ENCODE data around the gene ST3GAL4. TPM values are rescaled to one million over a fixed set of nuclear protein-coding genes. Genes with fewer than 3 reads are reported as not detected.

The ST3GAL4 gene
- polyA plus RNA-seq, 1 donor (not counting 4 experiments of a cell fraction or from before 2014, with no cell fraction given) = 24.6 TPM

DNA sequence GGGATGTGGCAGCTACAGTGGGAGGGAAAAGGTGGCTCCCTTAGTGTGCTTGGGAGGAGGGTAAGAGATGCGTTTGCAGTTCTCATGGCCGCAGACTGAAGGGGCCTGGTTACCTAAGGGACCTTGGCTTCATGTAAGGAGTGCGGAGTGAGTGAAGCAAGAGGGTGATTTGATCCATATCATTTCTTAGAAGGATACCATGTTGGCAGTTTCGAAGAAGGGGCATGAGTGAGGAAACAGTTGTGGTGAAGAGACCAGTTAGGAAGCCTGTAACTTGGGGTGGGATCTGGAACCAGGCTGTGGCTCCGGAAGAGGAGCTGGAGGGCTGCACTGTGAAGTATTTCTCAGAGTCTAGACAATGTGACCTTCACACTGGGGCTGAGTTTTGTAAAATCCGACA lies 45.0 kb downstream of the ST3GAL4 start:
- FAIRE-seq (no peak), DNase-seq (ENCODE audit: low read depth, low spot score) (no peak)
- Histone ChIP-seq H3K27me3 (ENCODE audit: control insufficient read depth, extremely low read depth, insufficient read depth, low read length) (no peaks in the 10 kb centered on the region), H3K4me3 (ENCODE audit: control insufficient read depth in 2 of 3, extremely low read depth in 1 of 3, insufficient read depth in 2 of 3, low read depth in 1 of 3, low read length in 3 of 3) (no peak overlapping the region), H3K4me2 (ENCODE audit: control insufficient read depth, extremely low read depth, insufficient read depth, low read depth, low read length) (no peak overlapping the region), H3K9ac (ENCODE audit: control insufficient read depth, extremely low read depth, insufficient read depth, low read length) (no peak overlapping the region), H4K20me1 (ENCODE audit: control insufficient read depth, extremely low read depth, insufficient read depth, low read length) (no peaks in the 10 kb centered on the region), H3K9me3 (ENCODE audit: control insufficient read depth, low read depth, low read length) (no peaks in the 10 kb centered on the region), H3K9me1 (ENCODE audit: control insufficient read depth, extremely low read depth, insufficient read depth, low read length) (peaks cover 9% of the 10 kb centered on the region), H3K79me2 (ENCODE audit: control insufficient read depth, insufficient read depth, low read length) (peaks cover 3% of the 10 kb centered on the region), H3K4me1 (ENCODE audit: control insufficient read depth, extremely low read depth, insufficient read depth, low read length) (peaks cover 30% of the 10 kb centered on the region), H3K27ac (ENCODE audit: control insufficient read depth, insufficient read depth, low read length) (no peak overlapping the region), H2AFZ (ENCODE audit: control insufficient read depth, low read length) (no peak overlapping the region), H3K36me3 (ENCODE audit: control insufficient read depth in 2 of 2, extremely low read depth in 1 of 2, insufficient read depth in 2 of 2, low read length in 2 of 2) (no peaks in the 10 kb centered on the region)
- TF ChIP-seq, protein P1, sequence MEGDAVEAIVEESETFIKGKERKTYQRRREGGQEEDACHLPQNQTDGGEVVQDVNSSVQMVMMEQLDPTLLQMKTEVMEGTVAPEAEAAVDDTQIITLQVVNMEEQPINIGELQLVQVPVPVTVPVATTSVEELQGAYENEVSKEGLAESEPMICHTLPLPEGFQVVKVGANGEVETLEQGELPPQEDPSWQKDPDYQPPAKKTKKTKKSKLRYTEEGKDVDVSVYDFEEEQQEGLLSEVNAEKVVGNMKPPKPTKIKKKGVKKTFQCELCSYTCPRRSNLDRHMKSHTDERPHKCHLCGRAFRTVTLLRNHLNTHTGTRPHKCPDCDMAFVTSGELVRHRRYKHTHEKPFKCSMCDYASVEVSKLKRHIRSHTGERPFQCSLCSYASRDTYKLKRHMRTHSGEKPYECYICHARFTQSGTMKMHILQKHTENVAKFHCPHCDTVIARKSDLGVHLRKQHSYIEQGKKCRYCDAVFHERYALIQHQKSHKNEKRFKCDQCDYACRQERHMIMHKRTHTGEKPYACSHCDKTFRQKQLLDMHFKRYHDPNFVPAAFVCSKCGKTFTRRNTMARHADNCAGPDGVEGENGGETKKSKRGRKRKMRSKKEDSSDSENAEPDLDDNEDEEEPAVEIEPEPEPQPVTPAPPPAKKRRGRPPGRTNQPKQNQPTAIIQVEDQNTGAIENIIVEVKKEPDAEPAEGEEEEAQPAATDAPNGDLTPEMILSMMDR (optimal IDR thresholded peaks at IDR 0.05 in 1 of 3, IDR thresholded peaks at IDR 0.05 in 1 of 3, conservative IDR thresholded peaks at IDR 0.05 in 1 of 3; ENCODE audit: extremely low read depth in 1 of 3, insufficient read depth in 2 of 3, low read length in 3 of 3) = no peak
- no peak for TF ChIP-seq EZH2 (IDR thresholded peaks at IDR 0.05; ENCODE audit: low read length)
- dilution Hi-C loops (cut with MboI; ENCODE audit: extremely low pct_ligation_motif_present, low sequenced_read_pairs) = no loop called here

DNA sequence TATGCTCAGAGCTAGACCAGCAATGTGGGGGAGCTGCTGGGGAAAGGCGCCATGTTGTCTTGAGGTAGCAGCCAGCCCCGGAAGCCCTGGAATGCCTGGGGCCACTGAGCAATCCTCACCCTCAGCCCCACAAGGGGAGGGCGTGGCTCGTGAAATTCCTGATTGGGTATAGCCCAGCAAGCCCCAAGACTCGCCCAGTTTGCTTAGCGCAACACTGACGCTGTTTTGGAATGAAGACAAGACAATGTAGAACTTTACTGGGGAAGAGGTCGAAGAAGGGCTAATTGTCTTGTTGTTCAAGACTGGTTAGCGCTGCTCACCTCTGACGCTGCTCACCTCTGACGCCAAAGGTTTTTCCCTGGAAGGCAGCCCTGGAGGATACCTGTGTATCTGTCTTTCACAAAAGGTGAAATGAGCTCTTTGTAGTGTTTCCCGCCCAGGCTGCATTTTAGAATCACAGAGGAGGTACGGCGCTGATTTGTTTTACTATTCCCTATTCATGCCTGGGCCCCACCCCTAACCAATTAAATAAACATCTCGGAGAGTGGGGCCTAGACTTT lies 47.6 kb downstream of the ST3GAL4 start:
- H3K27me3 ChIP-seq (ENCODE audit: control insufficient read depth, extremely low read depth, insufficient read depth, low read length) = no peaks in the 10 kb centered on the region
- H3K79me2 ChIP-seq (ENCODE audit: control insufficient read depth, insufficient read depth, low read length) = peaks cover 1% of the 10 kb centered on the region
- H3K36me3 ChIP-seq (ENCODE audit: control insufficient read depth in 2 of 2, extremely low read depth in 1 of 2, insufficient read depth in 2 of 2, low read length in 2 of 2) = peaks cover 0 to under 1% of the 10 kb centered on the region in 2 experiments
- H2AFZ ChIP-seq (ENCODE audit: control insufficient read depth, low read length) = peak overlapping the region; percentile 88
- H3K4me1 ChIP-seq (ENCODE audit: control insufficient read depth, extremely low read depth, insufficient read depth, low read length) = peaks cover 33% of the 10 kb centered on the region
- H3K9ac ChIP-seq (ENCODE audit: control insufficient read depth, extremely low read depth, insufficient read depth, low read length) = peak overlapping the region; percentile 60
- FAIRE-seq (peak; percentile 89), DNase-seq (ENCODE audit: low read depth, low spot score) (peak; percentile 80)
- peaks cover 9% of the 10 kb centered on the region for H3K9me1 ChIP-seq (ENCODE audit: control insufficient read depth, extremely low read depth, insufficient read depth, low read length)
- peak overlapping the region; percentile 79 for H3K4me2 ChIP-seq (ENCODE audit: control insufficient read depth, extremely low read depth, insufficient read depth, low read depth, low read length)
- TF ChIP-seq, protein P1 (optimal IDR thresholded peaks at IDR 0.05 in 1 of 3, IDR thresholded peaks at IDR 0.05 in 1 of 3, conservative IDR thresholded peaks at IDR 0.05 in 1 of 3; ENCODE audit: extremely low read depth in 1 of 3, insufficient read depth in 2 of 3, low read length in 3 of 3) = no peak
- no peak for TF ChIP-seq EZH2 (IDR thresholded peaks at IDR 0.05; ENCODE audit: low read length)
- dilution Hi-C loops (cut with MboI; ENCODE audit: extremely low pct_ligation_motif_present, low sequenced_read_pairs) = no loop called here
- H3K4me3 ChIP-seq (ENCODE audit: control insufficient read depth in 2 of 3, extremely low read depth in 1 of 3, insufficient read depth in 2 of 3, low read depth in 1 of 3, low read length in 3 of 3) = peak overlapping the region in 2 of 3 experiments; percentile 5 to 37
- no peaks in the 10 kb centered on the region for H3K9me3 ChIP-seq (ENCODE audit: control insufficient read depth, low read depth, low read length)
- H3K27ac ChIP-seq (ENCODE audit: control insufficient read depth, insufficient read depth, low read length) = peak overlapping the region; percentile 85
- no peaks in the 10 kb centered on the region for H4K20me1 ChIP-seq (ENCODE audit: control insufficient read depth, extremely low read depth, insufficient read depth, low read length)
